T follicular helper cell (primary cell): ENCODE results near the gene POTEJ.
"Not testable (repeated sequence)": the region's sequence is repeated elsewhere in the genome, so short reads cannot be mapped to it uniquely, and the experiment has no call there.

Experiments
- DNase-seq: peaks from one replicate; pipeline ENCODE4 v3.0.0-alpha.2; 2020; ENCODE audit warnings: low read depth

POTEJ gene

DNA sequence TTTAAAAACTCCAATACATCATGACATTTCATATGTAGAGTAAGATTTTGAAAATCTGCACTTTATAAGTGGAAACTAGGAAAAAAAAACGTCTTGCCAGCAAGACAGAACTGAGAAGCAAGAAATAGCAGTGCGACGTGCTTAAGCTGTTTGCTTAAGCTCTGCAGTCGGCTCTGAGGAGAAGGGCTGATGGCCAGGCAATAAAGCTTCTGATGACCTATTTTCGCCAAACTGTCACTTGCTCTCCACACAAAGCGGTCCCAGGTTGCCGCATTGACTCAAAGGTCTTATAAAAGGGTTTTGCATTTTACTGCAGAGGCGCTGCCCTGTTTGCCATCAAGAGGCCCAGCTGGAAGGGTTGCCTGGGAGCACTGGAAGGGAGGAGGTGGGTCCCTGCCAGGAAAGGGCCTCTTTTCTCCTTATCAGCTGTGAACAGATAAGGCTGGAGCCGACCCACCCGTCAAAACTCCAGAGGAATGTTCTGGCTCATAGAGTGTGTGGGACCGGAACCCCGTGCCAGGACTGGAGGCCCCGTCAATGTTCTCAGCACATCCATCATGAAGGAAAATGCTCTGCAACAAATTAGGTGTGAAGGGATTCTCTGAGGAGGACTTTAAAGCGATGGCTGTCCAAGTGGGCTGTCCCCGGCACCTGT is 9.5 kb upstream of the POTEJ start:
- DNase-seq = not testable (repeated sequence)

DNA sequence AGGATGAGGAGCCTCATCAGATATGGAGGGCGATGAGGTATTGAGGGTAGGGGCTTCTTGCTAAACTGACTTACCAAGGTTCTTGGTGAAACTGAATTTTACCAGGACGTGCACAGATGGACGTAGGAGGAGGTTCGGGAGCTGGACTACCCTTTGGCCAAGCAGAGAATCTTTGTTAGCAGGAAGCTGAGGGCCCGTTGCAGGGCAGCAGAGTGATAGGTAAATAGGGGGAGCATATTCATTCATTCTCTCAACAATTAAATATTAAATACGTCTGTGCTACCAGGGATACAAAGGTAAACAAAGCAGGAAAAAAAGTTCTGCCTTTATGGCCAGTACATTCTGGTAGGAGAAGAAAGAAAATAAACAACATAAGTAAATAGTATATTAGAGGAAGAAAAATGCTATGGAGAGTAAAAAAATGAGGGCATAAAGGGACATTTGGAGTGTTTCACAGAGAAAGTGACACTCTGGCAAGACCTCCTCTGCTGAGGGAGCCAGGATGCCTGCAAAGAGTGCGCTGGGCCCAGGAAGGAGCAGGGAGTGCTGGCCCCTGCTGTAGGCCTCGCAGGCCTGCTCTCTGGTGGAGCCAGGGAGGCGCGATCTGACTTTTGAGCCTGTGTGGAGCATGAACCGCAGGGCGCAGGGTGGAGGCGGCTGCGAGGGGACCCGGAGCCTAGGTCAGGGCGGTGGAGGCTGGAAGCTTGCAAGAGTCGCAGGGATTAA is 2.8 kb upstream of the POTEJ start:
- DNase-seq = not testable (repeated sequence)

DNA sequence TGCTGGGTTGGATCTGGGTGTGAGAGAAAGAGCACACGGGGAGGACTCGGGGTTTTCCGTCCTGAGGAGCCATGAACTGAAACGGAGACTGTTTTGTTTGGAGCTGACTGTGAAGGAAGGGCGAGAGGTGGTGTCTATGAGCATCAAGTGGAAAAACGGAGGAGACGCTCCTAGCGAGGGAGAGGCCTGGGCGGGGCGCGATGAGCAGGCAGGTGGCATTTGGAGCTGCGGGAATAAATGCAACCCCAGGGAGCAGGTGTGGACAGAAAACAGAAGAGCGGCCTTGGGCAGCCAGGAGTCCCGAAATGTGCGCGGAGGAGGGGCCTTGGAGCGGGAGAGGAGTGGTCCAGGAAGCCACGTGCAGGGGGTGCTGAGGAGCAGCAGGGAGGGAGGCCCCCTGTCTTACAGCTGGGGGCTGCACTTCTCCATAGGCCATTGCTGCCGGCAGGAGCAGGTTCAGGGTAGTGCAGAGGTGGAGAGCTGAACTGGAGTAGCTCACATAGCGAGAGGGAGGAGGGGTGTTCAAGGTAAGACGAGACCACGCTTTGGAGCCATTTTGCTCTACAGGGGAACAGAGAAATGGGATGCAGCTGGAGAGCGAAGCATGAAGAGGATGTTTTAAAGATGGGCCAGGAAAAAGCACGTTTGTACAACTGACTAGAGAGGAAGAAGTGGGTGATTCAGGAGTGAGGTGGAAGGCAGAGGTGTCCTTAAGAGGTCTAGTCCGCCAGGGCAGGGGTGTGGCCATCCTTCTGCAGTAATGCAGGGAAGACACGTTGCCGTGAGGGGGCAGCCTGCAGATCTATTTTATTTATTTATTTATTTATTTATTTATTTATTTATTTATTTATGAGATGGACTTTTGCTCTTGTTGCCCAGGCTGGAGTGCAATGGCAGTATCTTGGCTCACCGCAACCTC is 2.0 kb upstream of the POTEJ start:
- not testable (repeated sequence) for DNase-seq

DNA sequence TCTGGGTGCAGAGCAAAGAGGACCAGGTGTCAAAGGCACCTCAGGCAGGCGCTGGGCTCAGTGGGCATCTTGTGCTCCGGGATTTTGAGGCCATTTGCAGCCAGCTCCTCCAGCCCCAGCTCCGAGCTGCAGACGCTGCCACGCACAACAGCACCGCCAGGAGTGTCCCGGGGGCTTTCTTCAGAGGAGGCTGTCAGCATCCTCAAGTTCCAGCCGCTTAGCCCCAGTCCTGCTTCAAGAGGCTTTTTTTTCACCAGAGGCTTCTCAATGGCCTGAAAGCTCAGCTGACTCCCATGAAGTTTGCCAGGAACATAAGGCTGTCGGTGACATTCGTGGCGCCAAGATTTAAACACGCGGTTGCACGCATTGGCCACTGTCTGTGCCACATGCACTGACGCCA is 754 bp upstream of the POTEJ start:
- not testable (repeated sequence) for DNase-seq

DNA sequence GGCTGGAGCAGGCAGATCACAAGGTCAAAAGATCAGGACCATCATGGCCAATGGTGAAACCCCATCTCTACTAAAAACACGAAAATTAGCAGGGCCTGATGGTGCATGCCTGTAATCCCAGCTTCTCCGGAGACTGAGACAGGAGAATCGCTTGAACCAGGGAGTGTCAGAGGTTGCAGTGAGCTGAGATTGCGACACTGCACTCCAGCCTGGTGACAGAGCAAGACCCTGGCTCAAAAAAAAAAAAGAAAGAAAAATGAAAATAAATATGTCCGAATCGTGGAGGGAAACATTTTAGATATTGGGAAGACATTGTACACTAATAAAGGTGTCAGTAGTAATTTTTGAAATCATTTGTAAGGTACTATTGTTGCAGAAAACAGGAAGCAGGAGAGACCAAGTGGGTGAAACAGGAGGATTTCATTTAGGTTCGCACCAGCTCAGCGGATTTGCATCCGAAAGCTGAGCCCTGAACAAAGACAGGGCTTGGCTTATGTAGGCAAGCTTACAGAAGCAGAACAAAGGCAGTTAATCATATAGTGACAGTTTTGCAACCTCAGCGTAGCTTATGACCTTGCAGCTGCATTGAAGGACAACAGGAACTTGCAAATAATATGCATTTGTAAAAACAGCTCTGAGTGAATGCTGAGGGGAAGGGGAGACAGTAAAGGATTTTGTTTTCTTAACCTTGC is 17.7 kb downstream of the POTEJ start:
- not testable (repeated sequence) for DNase-seq

DNA sequence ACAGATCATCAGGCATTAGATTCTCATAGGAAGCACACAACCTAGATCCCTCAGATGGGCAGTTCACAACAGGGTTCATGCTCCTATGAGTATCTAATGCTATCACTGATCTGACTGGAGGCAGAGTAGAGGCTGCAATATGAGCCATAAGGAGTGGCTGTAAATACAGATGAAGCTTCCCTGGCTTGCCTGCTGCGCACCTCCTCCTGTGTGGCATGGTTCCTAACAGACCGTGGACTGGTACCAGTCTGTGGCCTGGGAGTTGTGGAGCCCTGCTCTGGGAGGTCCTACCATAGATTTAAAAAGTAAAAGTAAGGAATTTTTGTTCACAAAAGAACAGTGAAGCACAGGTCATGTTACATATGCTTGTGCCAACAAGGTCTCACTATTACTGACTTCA is 27.7 kb downstream of the POTEJ start:
- DNase-seq = not testable (repeated sequence)

DNA sequence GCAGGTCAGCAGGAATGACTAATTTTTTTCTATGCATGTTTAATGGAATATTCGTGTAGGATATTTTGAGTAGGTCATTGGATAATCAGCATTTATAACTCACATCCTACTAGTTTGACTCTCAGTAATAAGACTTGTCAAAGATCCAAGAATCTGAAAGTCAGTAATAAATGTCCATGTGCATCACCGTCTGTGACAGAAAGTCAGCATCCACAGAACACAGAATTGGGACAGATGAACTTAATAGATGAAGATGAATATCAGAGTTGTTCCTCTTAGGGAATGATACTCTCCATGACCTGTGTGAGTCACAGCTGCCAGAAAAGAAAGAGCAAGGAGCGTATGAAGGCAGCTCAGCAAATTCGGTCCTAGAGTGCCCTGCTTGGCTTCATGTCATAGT is 30.4 kb downstream of the POTEJ start:
- not testable (repeated sequence) for DNase-seq

DNA sequence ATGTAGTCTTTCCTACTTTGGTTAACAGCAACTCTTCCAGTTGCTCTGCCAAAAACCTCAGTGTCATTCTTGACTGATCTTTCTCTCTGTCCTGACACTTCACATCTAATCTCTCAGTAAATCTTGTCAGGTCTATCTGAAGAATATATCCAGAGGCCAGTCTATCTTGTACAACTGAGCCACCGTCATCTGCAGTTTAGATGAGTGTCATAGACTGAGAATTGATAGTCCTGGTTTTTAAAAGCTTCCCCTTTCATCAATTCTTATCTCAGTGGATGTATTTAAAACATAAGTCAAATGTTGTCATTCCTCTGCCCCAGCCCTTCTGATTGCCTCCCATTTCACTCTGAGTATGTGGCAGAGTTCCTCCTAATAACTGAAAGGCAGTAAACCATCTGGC is 38.0 kb downstream of the POTEJ start:
- not testable (repeated sequence) for DNase-seq

DNA sequence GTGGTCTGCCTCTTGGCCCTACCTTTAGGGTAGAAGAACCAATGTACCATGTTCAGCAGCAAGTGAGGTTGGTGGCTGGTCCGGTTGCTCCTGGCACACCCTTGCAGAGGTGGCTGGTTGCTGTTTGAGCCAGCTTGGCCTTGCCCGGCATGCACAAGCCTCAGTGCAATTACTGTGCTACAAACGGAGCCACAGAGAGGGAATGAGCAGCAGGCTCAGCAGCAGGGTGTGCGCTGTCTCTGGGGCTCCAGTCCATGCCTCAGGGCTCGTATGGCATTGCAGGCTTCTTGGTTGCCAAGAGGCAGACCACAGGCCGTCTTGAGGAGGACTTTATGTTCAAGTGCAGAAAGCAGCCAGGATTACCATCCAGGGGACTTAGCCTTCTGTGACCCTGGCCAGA is 53.3 kb downstream of the POTEJ start:
- not testable (repeated sequence) for DNase-seq

DNA sequence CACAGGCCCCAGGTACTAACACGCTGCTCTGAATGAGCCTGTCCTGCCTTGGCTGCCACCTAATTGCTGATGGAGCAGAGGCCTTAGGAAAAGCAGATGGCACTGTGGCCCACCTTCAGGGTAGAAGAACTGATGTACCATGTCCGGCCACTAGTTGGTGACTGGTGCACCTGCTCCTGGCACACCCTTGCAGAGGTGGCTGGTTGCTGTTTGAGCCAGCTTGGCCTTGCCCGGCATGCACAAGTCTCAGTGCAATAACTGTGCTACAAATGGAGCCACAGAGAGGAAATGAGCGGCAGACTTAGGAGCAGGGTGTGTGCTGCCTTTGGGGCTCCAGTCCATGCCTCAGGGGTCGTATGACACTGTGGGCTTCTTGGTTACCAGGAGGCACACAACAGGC is 54.4 kb downstream of the POTEJ start:
- DNase-seq = not testable (repeated sequence)

DNA sequence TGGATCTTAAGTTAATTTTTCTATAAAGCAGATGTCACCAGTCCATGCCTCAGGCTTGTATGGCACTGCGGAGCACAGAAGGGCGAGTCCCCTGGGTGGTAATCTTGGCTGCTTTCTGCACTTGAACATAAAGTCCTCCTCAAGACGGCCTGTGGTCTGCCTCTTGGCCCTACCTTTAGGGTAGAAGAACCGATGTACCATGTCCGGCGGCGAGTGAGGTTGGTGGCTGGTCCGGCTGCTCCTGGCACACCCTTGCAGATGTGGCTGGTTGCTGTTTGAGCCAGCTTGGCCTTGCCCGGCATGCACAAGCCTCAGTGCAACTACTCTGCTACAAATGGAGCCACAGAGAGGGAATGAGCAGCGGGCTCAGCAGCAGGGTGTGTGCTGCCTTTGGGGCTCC is 56.3 kb downstream of the POTEJ start:
- not testable (repeated sequence) for DNase-seq

DNA sequence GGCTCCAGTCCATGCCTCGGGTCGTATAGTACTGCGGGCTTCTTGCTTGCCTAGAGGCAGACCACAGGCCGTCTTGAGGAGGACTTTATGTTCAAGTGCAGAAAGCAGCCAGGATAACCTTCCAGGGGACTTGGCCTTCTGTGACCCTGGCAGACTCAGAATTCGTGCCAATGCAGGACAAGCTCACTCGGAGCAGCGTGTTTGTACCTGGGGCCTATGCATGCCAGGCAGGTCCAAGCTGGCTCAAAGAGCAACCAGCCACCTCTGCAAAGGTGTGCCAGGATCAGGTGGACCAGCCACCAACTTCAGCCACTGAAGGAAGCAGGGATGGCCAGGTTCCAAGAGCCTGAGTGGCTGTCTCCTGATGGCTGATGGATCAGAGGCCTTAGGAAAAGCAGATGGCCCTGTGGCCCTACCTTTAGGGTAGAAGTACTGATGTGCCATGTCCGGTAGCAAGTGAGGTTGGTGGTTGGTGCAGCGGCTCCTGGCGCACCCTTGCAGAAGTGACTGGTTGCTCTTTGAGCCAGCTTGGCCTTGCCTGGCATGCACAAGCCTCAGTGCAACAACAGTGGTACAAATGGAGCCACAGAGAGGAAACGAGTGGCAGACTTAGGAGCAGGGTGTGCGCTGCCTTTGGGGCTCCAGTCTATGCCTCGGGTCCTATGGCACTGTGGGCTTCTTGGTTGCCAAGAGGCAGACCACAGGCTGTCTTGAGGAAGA is 58.9 kb downstream of the POTEJ start:
- DNase-seq = not testable (repeated sequence)

DNA sequence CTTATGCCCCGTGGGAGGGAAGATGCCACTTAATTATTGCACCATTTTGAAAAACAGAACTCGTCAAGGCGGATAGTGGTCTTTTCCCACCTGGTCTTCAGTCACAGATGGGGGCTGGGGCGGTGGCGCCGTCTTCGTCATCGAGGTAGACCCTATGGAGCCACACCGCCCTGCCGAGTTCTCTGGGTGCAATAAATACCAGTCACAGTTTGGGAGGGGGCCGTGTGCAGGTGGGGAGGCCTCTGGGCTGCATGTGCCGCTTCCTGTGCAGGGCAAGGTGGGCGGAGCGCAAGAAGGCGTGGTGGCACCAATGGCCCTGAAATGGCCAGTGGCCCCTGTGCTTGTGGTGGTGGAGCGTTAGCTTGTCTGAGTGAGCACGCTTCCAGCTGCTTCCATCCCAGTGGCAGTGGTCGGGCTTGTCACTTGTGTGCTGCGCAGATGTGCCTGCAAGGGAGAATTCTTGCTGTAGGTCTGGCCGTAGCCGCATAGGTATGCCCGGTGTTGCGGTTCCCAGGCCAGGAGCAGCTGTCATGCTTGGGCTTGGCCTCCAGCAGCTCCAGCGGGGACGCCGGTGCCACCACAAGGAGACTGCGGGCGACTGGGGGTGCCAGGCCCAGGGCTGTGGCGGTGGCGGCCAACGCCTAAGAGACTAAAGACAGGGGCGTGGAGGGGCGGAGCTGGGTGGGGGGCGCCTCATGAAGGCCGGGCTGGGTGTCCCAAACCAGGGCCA is 81.0 kb downstream of the POTEJ start:
- DNase-seq = not testable (repeated sequence)

DNA sequence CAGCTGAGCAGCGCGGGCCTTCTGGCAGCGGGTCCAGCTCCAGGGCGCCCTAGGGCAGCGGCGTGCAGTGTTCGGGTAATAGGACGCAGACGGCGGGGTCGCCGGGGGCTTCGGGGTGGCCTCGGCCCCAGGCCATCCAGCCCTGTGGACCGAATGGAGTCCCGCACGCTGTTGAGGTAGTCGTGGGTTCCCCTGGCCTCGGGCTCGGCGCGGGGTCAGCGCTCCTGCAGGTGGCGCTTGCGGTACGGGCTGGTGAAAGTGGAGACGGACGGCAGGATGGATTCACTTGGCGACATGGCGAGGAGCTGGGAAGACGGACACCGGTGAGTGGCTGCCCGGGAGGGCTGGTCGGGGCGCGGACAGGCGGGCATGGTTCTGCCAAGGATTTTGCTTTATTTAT is 82.2 kb downstream of the POTEJ start:
- DNase-seq = peak; percentile 0

DNA sequence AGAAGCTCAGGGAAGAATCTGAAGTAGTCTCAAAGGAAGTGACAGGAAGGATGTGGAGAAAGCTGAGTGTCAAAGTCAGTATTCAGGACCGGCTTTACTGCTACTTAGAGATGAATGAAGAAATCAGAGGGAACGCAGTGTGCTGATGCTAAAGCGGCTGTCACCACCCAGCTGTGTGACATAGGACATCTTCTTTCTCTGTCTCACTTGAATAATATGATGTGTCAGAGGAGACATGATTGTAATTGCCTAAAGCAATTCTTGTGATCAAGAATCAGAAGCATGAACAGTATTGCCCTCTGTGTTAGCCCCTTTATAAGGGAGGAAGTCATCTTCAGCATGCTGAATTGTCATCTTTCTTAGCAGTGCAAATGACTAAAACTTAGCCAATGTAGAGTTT is 92.0 kb downstream of the POTEJ start:
- DNase-seq = not testable (repeated sequence)
